Chondrocyte (in vitro differentiated cells): ENCODE data around the gene MYO9B. TPM values are rescaled to one million over a fixed set of nuclear protein-coding genes. Genes with fewer than 3 reads are reported as not detected.

ENCODE experiments used
- DNase-seq: peaks from one replicate; pipeline ENCODE4 v3.0.0; 2021; ENCODE audit warnings: mixed read lengths, low spot score
- H3K27ac Mint-ChIP-seq: one replicate; pipeline ENCODE4 v1.8.0; 2021; ENCODE audit warnings: mild to moderate bottlenecking, moderate library complexity, mixed read lengths; ENCODE audit not compliant: unreplicated experiment
- H3K27me3 Mint-ChIP-seq: 2 replicates; pipeline ENCODE4 v1.8.0; 2021; ENCODE audit warnings: low read depth, mixed read lengths
- H3K36me3 Mint-ChIP-seq: 2 replicates; pipeline ENCODE4 v1.8.0; 2021; ENCODE audit warnings: low read depth, mixed read lengths
- H3K4me1 Mint-ChIP-seq: 2 replicates; pipeline ENCODE4 v1.8.0; 2021; ENCODE audit warnings: low read depth, mild to moderate bottlenecking, mixed read lengths
- H3K4me3 Mint-ChIP-seq: one replicate; pipeline ENCODE4 v1.8.0; 2021; ENCODE audit warnings: mild to moderate bottlenecking, moderate library complexity, mixed read lengths; ENCODE audit not compliant: unreplicated experiment
- H3K9me3 Mint-ChIP-seq: 2 replicates; pipeline ENCODE4 v1.8.0; 2021; ENCODE audit warnings: low read depth, mixed read lengths
- total RNA-seq: library from RNA; stranded (reverse); gene quantifications from 3 replicates; pipeline ENCODE4 v1.2.1, GENCODE V29; 2021
- TF ChIP-seq, protein P1 (sequence below): fragments of 200-600 bp; sonication (generic); IDR thresholded peaks from 2 replicates; pipeline ENCODE4 v1.5.0; 2021; ENCODE audit warnings: antibody characterized with exemption, mild to moderate bottlenecking, moderate library complexity

MYO9B gene
- total RNA-seq, 1 donor from 2014 or later = 94.6 TPM

DNA sequence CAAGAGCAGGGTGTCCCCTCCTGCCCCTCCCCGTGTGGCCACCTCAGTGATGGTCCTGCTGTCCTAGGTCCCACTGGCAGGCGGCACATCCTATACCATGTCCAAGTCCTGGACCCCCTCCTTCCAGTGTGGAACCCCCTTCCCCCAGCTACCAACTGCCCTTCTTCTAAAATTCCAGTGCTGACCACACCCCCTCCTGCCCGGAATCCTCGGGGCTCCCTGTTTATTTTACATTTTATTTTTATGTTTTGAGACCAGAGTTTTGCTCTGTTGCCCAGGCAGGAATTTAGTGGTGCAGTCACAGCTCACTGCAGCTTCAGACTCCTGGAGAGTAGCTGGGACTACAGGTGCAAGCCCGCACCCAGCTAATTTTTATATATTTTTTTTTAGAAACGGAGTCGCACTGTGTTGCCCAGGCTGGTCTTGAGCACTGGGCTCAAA, 48.0 kb upstream of the MYO9B start:
- peaks cover 13% of the 10 kb centered on the region for H3K36me3 Mint-ChIP-seq
- peaks cover 16% of the 10 kb centered on the region for H3K9me3 Mint-ChIP-seq
- TF ChIP-seq, protein P1, sequence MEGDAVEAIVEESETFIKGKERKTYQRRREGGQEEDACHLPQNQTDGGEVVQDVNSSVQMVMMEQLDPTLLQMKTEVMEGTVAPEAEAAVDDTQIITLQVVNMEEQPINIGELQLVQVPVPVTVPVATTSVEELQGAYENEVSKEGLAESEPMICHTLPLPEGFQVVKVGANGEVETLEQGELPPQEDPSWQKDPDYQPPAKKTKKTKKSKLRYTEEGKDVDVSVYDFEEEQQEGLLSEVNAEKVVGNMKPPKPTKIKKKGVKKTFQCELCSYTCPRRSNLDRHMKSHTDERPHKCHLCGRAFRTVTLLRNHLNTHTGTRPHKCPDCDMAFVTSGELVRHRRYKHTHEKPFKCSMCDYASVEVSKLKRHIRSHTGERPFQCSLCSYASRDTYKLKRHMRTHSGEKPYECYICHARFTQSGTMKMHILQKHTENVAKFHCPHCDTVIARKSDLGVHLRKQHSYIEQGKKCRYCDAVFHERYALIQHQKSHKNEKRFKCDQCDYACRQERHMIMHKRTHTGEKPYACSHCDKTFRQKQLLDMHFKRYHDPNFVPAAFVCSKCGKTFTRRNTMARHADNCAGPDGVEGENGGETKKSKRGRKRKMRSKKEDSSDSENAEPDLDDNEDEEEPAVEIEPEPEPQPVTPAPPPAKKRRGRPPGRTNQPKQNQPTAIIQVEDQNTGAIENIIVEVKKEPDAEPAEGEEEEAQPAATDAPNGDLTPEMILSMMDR = no peak
- no peak for DNase-seq
- H3K4me1 Mint-ChIP-seq = peaks cover 11% of the 10 kb centered on the region
- no peak overlapping the region for H3K27ac Mint-ChIP-seq
- peak overlapping the region; percentile 54 for H3K4me3 Mint-ChIP-seq
- H3K27me3 Mint-ChIP-seq = peaks cover 41% of the 10 kb centered on the region

- Mint-ChIP-seq H3K9me3 (no peaks in the 10 kb centered on the region), H3K4me3 (no peak overlapping the region), H3K27ac (no peak overlapping the region), H3K4me1 (peaks cover 3% of the 10 kb centered on the region), H3K27me3 (peaks cover 26% of the 10 kb centered on the region), H3K36me3 (peaks cover 1% of the 10 kb centered on the region)
- TF ChIP-seq, protein P1 = no peak
- DNase-seq = no peak
These were observed 43.8 kb upstream of the MYO9B start for GRCh38 chr19:17031741-17032140.

- Mint-ChIP-seq H3K36me3 (no peaks in the 10 kb centered on the region), H3K4me3 (no peak overlapping the region), H3K9me3 (no peaks in the 10 kb centered on the region), H3K27ac (no peak overlapping the region), H3K27me3 (peaks cover 12% of the 10 kb centered on the region), H3K4me1 (no peaks in the 10 kb centered on the region)
- TF ChIP-seq, protein P1 = no peak
- DNase-seq = no peak
These were observed 39.6 kb upstream of the MYO9B start for GRCh38 chr19:17035842-17036424.

GRCh38 chr19:17036640-17037039, 38.9 kb upstream of the MYO9B start:
- DNase-seq = no peak
- Mint-ChIP-seq H3K4me3 (no peak overlapping the region), H3K36me3 (no peaks in the 10 kb centered on the region), H3K4me1 (peaks cover 1% of the 10 kb centered on the region), H3K27ac (no peak overlapping the region), H3K27me3 (peaks cover 13% of the 10 kb centered on the region), H3K9me3 (no peaks in the 10 kb centered on the region)
- TF ChIP-seq, protein P1 = no peak

GRCh38 chr19:17037184-17037583, 38.4 kb upstream of the MYO9B start:
- no peak for DNase-seq
- peaks cover 12% of the 10 kb centered on the region for H3K27me3 Mint-ChIP-seq
- H3K36me3 Mint-ChIP-seq = no peaks in the 10 kb centered on the region
- TF ChIP-seq, protein P1 = no peak
- peaks cover 7% of the 10 kb centered on the region for H3K4me1 Mint-ChIP-seq
- no peak overlapping the region for H3K27ac Mint-ChIP-seq
- H3K9me3 Mint-ChIP-seq = no peaks in the 10 kb centered on the region
- no peak overlapping the region for H3K4me3 Mint-ChIP-seq
